GM13977 (cell line): Measurements from ENCODE around the gene SPG11.
A peak's percentile ranks its signal among the peaks of the same experiment; 100 is the strongest.

ENCODE experiments used
- DNase-seq: peaks from one replicate; pipeline ENCODE4 v3.0.0; 2012; ENCODE audit warnings: low spot score
- CTCF ChIP-seq: IDR thresholded peaks from 2 replicates; pipeline ENCODE4 v1.5.1; 2012; ENCODE audit warnings: mild to moderate bottlenecking, control low read depth; ENCODE audit not compliant: insufficient read depth; ENCODE audit errors: extremely low read depth, missing control alignments
- in situ Hi-C: fragments of 300-500 bp; cut with MboI; formaldehyde crosslinking; loops from one replicate; pipeline ENCODE4 v1.12.0; 2022; ENCODE audit warnings: low sequenced_read_pairs, low pct_unique_long_range_greater_than_20kb, mixed read lengths, inconsistent platforms; ENCODE audit not compliant: unreplicated experiment

SPG11 gene

GRCh38 chr15:44675911-44676310, 12.4 kb upstream of the SPG11 start:
- DNase-seq, result no peak
- in situ Hi-C loops, result no loop called here
- TF ChIP-seq CTCF, result no peak

- DNase-seq, result no peak
- in situ Hi-C loops, result no loop called here
- TF ChIP-seq CTCF, result no peak
Measured at GRCh38 chr15:44673639-44674038, 10.2 kb upstream of the SPG11 start.

GRCh38 chr15:44670087-44670950, 6.9 kb upstream of the SPG11 start:
- no peak for TF ChIP-seq CTCF
- in situ Hi-C loops, result no loop called here

GRCh38 chr15:44668921-44669320, 5.5 kb upstream of the SPG11 start:
- no peak for DNase-seq
- no peak for TF ChIP-seq CTCF
- in situ Hi-C loops, result loop anchor here (5.0 kb wide), 1 partner anchor 43 kb away; the partner anchor contains the start of genes B2M and PATL2

More at GRCh38 chr15:44670087-44670950, 6.9 kb upstream of the SPG11 start:
- no peak for DNase-seq

- in situ Hi-C loops, result loop anchor here (5.0 kb wide), 1 partner anchor 45 kb away; the partner anchor contains the start of genes B2M and PATL2
Measured at GRCh38 chr15:44667039-44667360, 3.5 kb upstream of the SPG11 start.

DNA sequence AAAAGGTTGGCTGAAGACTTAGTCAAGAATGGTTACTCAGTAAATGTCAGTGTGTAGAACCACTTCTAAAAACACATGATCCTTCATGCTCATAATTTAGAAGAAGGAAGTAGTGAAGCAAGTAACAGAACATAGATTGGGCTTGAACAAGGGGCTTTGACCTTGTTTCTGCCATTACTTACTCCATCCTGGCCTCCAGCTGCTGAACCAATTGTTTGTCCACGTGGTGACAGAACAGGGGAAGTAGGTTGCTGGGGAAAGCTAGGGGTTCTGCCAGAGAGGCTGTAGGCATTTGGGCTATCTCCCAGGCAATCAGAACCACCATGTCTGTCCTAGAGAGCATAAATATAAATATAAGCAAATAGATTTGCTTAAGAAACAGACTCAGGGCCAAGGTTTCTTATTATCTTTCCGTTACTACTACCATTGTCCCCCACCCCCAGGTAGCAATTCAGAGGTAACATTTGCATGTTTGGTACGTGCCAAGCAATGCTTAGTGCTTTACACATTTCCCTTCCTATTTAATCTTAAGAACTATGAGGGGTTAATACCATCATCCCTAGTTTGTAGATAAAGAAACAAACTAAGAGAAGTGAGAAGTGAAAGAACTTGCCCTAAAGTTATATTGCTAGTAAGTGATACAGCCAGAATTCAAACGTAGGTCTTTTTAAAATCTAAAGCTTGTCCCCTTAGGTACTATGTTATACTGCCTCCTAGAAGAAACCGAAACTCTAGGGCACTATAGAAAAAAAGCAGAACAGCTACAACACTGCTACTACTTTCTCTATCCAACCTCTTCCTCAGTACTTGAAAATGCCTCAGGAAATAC, 3.0 kb upstream of the SPG11 start:
- in situ Hi-C loops, result loop anchor here (5.0 kb wide), 1 partner anchor 46 kb away; the partner anchor contains the start of genes B2M and PATL2
- DNase-seq, result peak; percentile 25
- TF ChIP-seq CTCF, result no peak

More at GRCh38 chr15:44667039-44667360, 3.5 kb upstream of the SPG11 start:
- no peak for DNase-seq
- TF ChIP-seq CTCF, result no peak
